GM12878 (cell line): ENCODE measurements around the gene PML. TPM values are rescaled to one million over a fixed set of nuclear protein-coding genes. Genes with fewer than 3 reads are reported as not detected.

Source experiments
- ATAC-seq: fragments of 200-7000 bp; cut with Tn5 transposase; 3 replicates; pipeline ENCODE4 v1.9.1; 2020; ENCODE audit warnings: mild to moderate bottlenecking, moderate library complexity
- BruUV-seq: library from RNA; stranded (reverse); fragments of 400-500 nt; replicated peaks from 2 replicates; lab custom pipeline; 2021; lab: Mats Ljungman, UMichigan
- CTCF ChIA-PET: fragments of 300-600 bp; sonication (Branson Sonifier 250); formaldehyde crosslinking; extraction: SDS; loops from one replicate; lab custom pipeline; 2021; ENCODE audit warnings: inconsistent platforms; lab: Yijun Ruan, JAX
- POLR2A ChIA-PET: fragments of 350-600 bp; formaldehyde crosslinking; extraction: SDS; loops from one replicate; lab custom pipeline; 2021; ENCODE audit warnings: inconsistent platforms; lab: Charles Lee
- RAD21 ChIA-PET: fragments of 300-600 bp; sonication (Branson Sonifier 250); formaldehyde crosslinking; loops from one replicate; lab custom pipeline; 2023; ENCODE audit warnings: antibody characterized with exemption; ENCODE audit not compliant: unreplicated experiment; lab: Charles Lee
- SMC1A ChIA-PET: fragments of 300-600 bp; sonication (Branson Sonifier 250); formaldehyde crosslinking; loops from one replicate; lab custom pipeline; 2023; ENCODE audit not compliant: unreplicated experiment, uncharacterized antibody; lab: Charles Lee
- DNase-seq: peaks from one replicate; pipeline ENCODE4 v3.0.0-alpha.2; 2011; ENCODE audit warnings: low read depth, low spot score
- FAIRE-seq: peaks from 3 replicates; lab custom pipeline; 2011; peaks lifted over from hg19 to GRCh38; lab: Jason Lieb, UNC
- H2AFZ ChIP-seq: 2 replicates; pipeline ENCODE4 v1.6.0; 2011; ENCODE audit warnings: low read depth, low read length, control low read depth; ENCODE audit not compliant: control insufficient read depth
- H3K27ac ChIP-seq: 2 replicates; pipeline ENCODE4 v1.5.1; 2011; ENCODE audit warnings: control low read depth; ENCODE audit not compliant: control insufficient read depth, insufficient read depth
- H3K27me3 ChIP-seq, 2 experiments: replicated peaks in 1 of 2; 2 replicates each; pipeline versions ENCODE4 v1.6.0 to v1.6.1; 2011; ENCODE audit warnings: low read length in 1 of 2; ENCODE audit not compliant: control insufficient read depth in 2 of 2, insufficient read depth in 2 of 2
- H3K36me3 ChIP-seq, 2 experiments: 2 replicates each; pipeline ENCODE4 v1.5.1; 2011; ENCODE audit warnings: low read length in 1 of 2; ENCODE audit not compliant: control insufficient read depth in 2 of 2, insufficient read depth in 2 of 2
- H3K4me1 ChIP-seq: 2 replicates; pipeline ENCODE4 v1.6.1; 2011; ENCODE audit warnings: mild to moderate bottlenecking, low read length, moderate library complexity, mixed read lengths; ENCODE audit not compliant: control insufficient read depth, insufficient read depth
- H3K4me2 ChIP-seq: 2 replicates; pipeline ENCODE4 v1.6.0; 2011; ENCODE audit warnings: control low read depth; ENCODE audit not compliant: control insufficient read depth, insufficient read depth
- H3K4me3 ChIP-seq: fragments of 200-600 bp; sonication (generic); 2 replicates; pipeline ENCODE4 v1.5.1; 2016
- H3K79me2 ChIP-seq: 2 replicates; pipeline ENCODE4 v1.6.0; 2011; ENCODE audit warnings: low read length; ENCODE audit not compliant: control insufficient read depth, insufficient read depth
- H3K9ac ChIP-seq: 2 replicates; pipeline ENCODE4 v1.8.0; 2011; ENCODE audit warnings: low read length, control low read depth, mixed read lengths; ENCODE audit not compliant: control insufficient read depth, insufficient read depth
- H3K9me3 ChIP-seq: replicated peaks from 3 replicates; pipeline ENCODE4 v1.5.1; 2011; ENCODE audit warnings: mild to moderate bottlenecking, low read length; ENCODE audit not compliant: control insufficient read depth, insufficient read depth
- H4K20me1 ChIP-seq: 2 replicates; pipeline ENCODE4 v1.6.0; 2011; ENCODE audit not compliant: control insufficient read depth, insufficient read depth
- ATF3 ChIP-seq: IDR thresholded peaks from 2 replicates; pipeline ENCODE4 v1.6.1; 2011; ENCODE audit warnings: low read depth, mild to moderate bottlenecking, low read length, moderate library complexity, borderline replicate concordance; ENCODE audit errors: extremely low read depth
- IRF3 ChIP-seq: fragments of 450-650 bp; IDR thresholded peaks from 2 replicates; pipeline ENCODE4 v1.6.1; 2014; ENCODE audit warnings: mild to moderate bottlenecking
- MTA3 ChIP-seq: IDR thresholded peaks from 2 replicates; pipeline ENCODE4 v1.6.1; 2012; ENCODE audit warnings: low read length, inconsistent platforms, borderline replicate concordance
- MYB ChIP-seq: fragments of 150-350 bp; IDR thresholded peaks from 2 replicates; pipeline ENCODE4 v1.6.1; 2014; ENCODE audit warnings: mild to moderate bottlenecking, low read depth, low read length, borderline replicate concordance
- POLR2AphosphoS5 ChIP-seq: IDR thresholded peaks from 2 replicates; pipeline ENCODE4 v1.6.1; 2011; ENCODE audit warnings: mild to moderate bottlenecking, low read length, inconsistent platforms
- RB1 ChIP-seq: fragments of 450-650 bp; formaldehyde crosslinking; IDR thresholded peaks from 2 replicates; pipeline ENCODE4 v1.6.1; 2017; ENCODE audit warnings: mild to moderate bottlenecking, borderline replicate concordance
- SUPT20H ChIP-seq: IDR thresholded peaks from 2 replicates; pipeline ENCODE4 v1.6.1; 2011; ENCODE audit warnings: low read depth, mild to moderate bottlenecking, low read length, moderate library complexity, borderline replicate concordance; ENCODE audit not compliant: control insufficient read depth
- ZNF274 ChIP-seq: IDR thresholded peaks from one replicate; pipeline ENCODE4 v1.8.0; 2011; ENCODE audit not compliant: insufficient read length, insufficient read depth
- ZNF687 ChIP-seq: fragments of 450-650 bp; IDR thresholded peaks from 2 replicates; pipeline ENCODE4 v1.6.1; 2017; ENCODE audit warnings: mild to moderate bottlenecking, moderate library complexity
- WGBS: methylation state at CpG from one replicate; pipeline ENCODE4 v1.1.6; 2016; ENCODE audit warnings: low lambda C conversion rate; ENCODE audit not compliant: insufficient replicate concordance, insufficient coverage; ENCODE audit errors: missing lambda C conversion rate; 5-methylcytosine and 5-hydroxymethylcytosine counted together
- in situ Hi-C: fragments of 300-500 bp; cut with MboI; formaldehyde crosslinking; loops from 9 replicates; pipeline ENCODE4 v1.14.3; 2018; ENCODE audit warnings: mixed read lengths
- intact Hi-C: fragments of 100-400 bp; cut with micrococcal nuclease; formaldehyde crosslinking; loops from one replicate; pipeline ENCODE4 v1.14.2; 2022; ENCODE audit not compliant: unreplicated experiment
- polyA plus RNA-seq, 11 experiments: library from polyadenylated mRNA; depleted of rRNA in 4 of 11; unstranded in 6 of 11; stranded (reverse) in 5 of 11; fragments of >200 nt; fragmentation: Nextera tagmentation in 4 of 11; fragmentation: Illumina TruSeq in 1 of 11; extraction: Ambion mirVana in 4 of 11; extraction: Trizol in 1 of 11; gene quantifications; 1 replicate in 1 of 11; 2 replicates in 10 of 11; pipeline versions ENCODE4 v1.2.1 to v1.2.3, GENCODE V29; 2011 to 2016; ENCODE audit warnings: inconsistent platforms in 2 of 11, missing spikeins in 2 of 11, low read depth in 1 of 11
- total RNA-seq, 4 experiments: library from RNA; depleted of rRNA in 3 of 4; stranded (reverse); fragments of >200 nt in 3 of 4; fragmentation: Illumina TruSeq in 1 of 4; extraction: Trizol in 1 of 4; gene quantifications; 2 replicates each; pipeline versions ENCODE4 v1.2.1 to v1.2.3, GENCODE V29; 2013 to 2021
- TF ChIP-seq, protein P1 (sequence below): IDR thresholded peaks from 2 replicates; pipeline ENCODE4 v1.6.1; 2012; ENCODE audit warnings: low read depth, low read length, improper control_type of control experiment

Gene PML
- total and polyA plus RNA-seq, 10 of the 15 experiments (the other 5 are each of a cell fraction or from before 2014, with no cell fraction given), result 8.5 to 95.5 (median 30.8) TPM

DNA sequence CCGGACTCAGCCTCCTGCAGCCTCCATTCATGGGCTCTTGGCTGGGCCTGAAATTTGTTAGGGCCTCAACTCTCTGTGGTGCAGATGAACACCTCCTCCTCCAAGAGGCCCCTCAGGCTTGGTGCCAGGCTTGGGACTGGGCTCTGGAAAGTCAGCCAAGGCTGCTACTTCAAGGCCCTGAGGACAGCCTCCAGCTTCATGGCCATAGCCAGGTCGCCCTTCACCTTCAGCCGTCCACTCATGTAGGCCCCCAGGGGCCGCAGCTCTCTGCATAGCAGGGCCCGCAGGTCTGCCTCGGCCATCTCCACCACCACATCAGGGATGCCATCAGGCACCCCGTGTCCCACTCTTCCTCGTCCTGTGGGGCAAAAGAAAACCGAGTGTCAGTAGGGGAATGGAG lies 10.7 kb upstream of the PML start (continued):
- TF ChIP-seq ZNF274 (no peak), ZNF687 (no peak), RB1 (no peak)
- TF ChIP-seq, all 136 proteins: peak for 0

DNA sequence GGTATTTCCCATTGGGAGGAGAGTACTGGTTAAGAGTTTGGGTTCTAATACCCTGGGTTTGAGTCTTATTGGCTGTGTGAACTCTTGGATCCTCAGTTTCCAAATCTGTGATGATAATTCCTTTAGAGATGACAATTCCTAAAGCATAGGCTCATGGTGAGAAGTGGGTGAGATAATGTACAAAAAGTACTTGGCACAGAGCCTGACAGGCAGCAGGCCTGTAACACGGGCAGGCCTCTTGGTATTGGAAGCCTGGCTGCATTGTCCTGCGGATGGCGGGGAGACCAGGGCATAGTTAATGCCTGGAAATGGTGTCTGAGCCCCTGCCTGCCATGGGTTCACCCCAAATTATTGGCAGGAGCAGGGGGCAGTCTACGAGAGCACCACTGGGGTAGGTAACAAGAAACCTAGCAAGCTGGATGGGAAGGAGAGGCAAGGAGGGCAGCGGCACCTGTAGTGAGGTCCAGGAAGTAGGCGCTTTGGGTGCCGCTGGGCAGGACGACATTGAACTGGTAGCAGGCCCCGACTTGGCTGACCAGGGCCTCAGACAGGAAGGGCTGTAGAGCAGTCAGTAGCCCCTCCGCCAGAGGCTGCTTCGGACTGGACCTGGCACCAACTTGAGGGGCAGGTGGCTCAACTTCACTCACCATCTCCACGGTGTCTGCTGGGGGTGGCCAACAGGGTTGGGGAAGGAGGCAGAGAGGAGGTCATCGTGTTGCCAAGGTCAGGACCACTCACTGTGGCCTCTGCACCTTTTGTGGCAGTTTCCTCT lies 10.1 kb upstream of the PML start:
- ATAC-seq, result no peak
- intact Hi-C loops, result no loop called here
- Histone ChIP-seq H3K4me3 (no peak overlapping the region), H3K9me3 (no peaks in the 10 kb centered on the region), H4K20me1 (no peaks in the 10 kb centered on the region), H3K27ac (no peak overlapping the region), H3K4me2 (no peak overlapping the region), H3K9ac (no peak overlapping the region), H3K79me2 (no peaks in the 10 kb centered on the region), H3K27me3 (no peaks in the 10 kb centered on the region), H3K36me3 (no peaks in the 10 kb centered on the region; a peak in 1 of 4 replicates), H2AFZ (no peak overlapping the region), H3K4me1 (peaks cover 59% of the 10 kb centered on the region)
- FAIRE-seq, result no peak
- CTCF ChIA-PET, result interaction anchor here (1.0 to 3.6 kb wide), 4 partner anchors 8 to 20 kb away, joined by 3 to 26 read pairs (median 6); partner anchors contain the start of gene PML
- 71% methylated on average over 13 of the region's 13 CpGs for WGBS
- no peak for DNase-seq
- RAD21 ChIA-PET, result no interaction called here
- in situ Hi-C loops, result no loop called here
- POLR2A ChIA-PET, result no interaction called here
- SMC1A ChIA-PET, result interaction anchor here (1.3 to 1.6 kb wide), 2 partner anchors 11 to 13 kb away, joined by 4 to 6 read pairs; no protein-coding TSS in a partner anchor
- BruUV-seq, result no TSS peak
- TF ChIP-seq ATF3 (no peak), POLR2AphosphoS5 (no peak), SUPT20H (no peak), IRF3 (no peak), MYB (no peak), MTA3 (no peak)
- TF ChIP-seq, protein P1, sequence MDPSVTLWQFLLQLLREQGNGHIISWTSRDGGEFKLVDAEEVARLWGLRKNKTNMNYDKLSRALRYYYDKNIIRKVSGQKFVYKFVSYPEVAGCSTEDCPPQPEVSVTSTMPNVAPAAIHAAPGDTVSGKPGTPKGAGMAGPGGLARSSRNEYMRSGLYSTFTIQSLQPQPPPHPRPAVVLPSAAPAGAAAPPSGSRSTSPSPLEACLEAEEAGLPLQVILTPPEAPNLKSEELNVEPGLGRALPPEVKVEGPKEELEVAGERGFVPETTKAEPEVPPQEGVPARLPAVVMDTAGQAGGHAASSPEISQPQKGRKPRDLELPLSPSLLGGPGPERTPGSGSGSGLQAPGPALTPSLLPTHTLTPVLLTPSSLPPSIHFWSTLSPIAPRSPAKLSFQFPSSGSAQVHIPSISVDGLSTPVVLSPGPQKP, result no peak
